GM23338 (cell line): Measurements from ENCODE around the gene NR5A2. TPM values are rescaled to one million over a fixed set of nuclear protein-coding genes. Genes with fewer than 3 reads are reported as not detected.

ENCODE experiments used
- ATAC-seq: fragments of 200-7000 bp; cut with Tn5 transposase; 3 replicates; pipeline ENCODE4 v1.9.1; 2020
- DNase-seq: peaks from one replicate; pipeline ENCODE4 v3.0.0-alpha.2; 2015; ENCODE audit warnings: low spot score
- H2AFZ ChIP-seq: fragments of 200-600 bp; sonication (generic); 2 replicates; pipeline ENCODE4 v1.8.0; 2016; ENCODE audit warnings: antibody characterized with exemption, mild to moderate bottlenecking, moderate library complexity
- H3F3A ChIP-seq: fragments of 200-600 bp; sonication (generic); replicated peaks from 2 replicates; pipeline ENCODE4 v1.8.0; 2017; ENCODE audit warnings: antibody characterized with exemption, mixed run types, low read depth
- H3K27ac ChIP-seq: fragments of 200-600 bp; sonication (generic); 2 replicates; pipeline ENCODE4 v1.6.1; 2016; ENCODE audit warnings: low read depth
- H3K27me3 ChIP-seq: fragments of 200-600 bp; sonication (generic); 2 replicates; pipeline ENCODE4 v1.8.0; 2016; ENCODE audit warnings: mild to moderate bottlenecking, mixed run types, moderate library complexity; ENCODE audit not compliant: insufficient read depth
- H3K36me3 ChIP-seq: fragments of 200-600 bp; sonication (generic); 2 replicates; pipeline ENCODE4 v1.8.0; 2016; ENCODE audit warnings: mild to moderate bottlenecking; ENCODE audit not compliant: insufficient read depth
- H3K4me1 ChIP-seq: fragments of 200-600 bp; sonication (generic); 2 replicates; pipeline ENCODE4 v1.8.0; 2016; ENCODE audit warnings: mild to moderate bottlenecking, moderate library complexity; ENCODE audit not compliant: insufficient read depth
- H3K4me2 ChIP-seq: fragments of 200-600 bp; sonication (generic); 2 replicates; pipeline ENCODE4 v1.7.1; 2017; ENCODE audit warnings: mixed run types
- H3K4me3 ChIP-seq: fragments of 200-600 bp; sonication (generic); 2 replicates; pipeline ENCODE4 v1.6.1; 2016; ENCODE audit warnings: mixed run types
- H3K79me2 ChIP-seq: fragments of 200-600 bp; sonication (generic); replicated peaks from 2 replicates; pipeline ENCODE4 v1.8.0; 2017; ENCODE audit warnings: mild to moderate bottlenecking; ENCODE audit not compliant: insufficient read depth
- H3K9me2 ChIP-seq: fragments of 200-600 bp; sonication (generic); 2 replicates; pipeline ENCODE4 v1.8.0; 2017; ENCODE audit not compliant: insufficient read depth
- H4K20me1 ChIP-seq: fragments of 200-600 bp; sonication (generic); replicated peaks from 2 replicates; pipeline ENCODE4 v1.8.0; 2017; ENCODE audit warnings: mild to moderate bottlenecking; ENCODE audit not compliant: insufficient read depth
- H3K27ac Mint-ChIP-seq: 2 replicates; pipeline ENCODE4 v1.8.0; 2020; ENCODE audit warnings: inconsistent platforms, mild to moderate bottlenecking, moderate library complexity, mixed read lengths
- H3K27me3 Mint-ChIP-seq: 3 replicates; pipeline ENCODE4 v1.8.0; 2022; ENCODE audit warnings: low read depth, mild to moderate bottlenecking, moderate library complexity, mixed read lengths, inconsistent platforms; ENCODE audit not compliant: insufficient read depth, poor library complexity
- H3K36me3 Mint-ChIP-seq: 3 replicates; pipeline ENCODE4 v1.8.0; 2021; ENCODE audit warnings: low read depth, mild to moderate bottlenecking, inconsistent platforms, moderate library complexity, mixed read lengths
- H3K4me1 Mint-ChIP-seq: 3 replicates; pipeline ENCODE4 v1.8.0; 2020; ENCODE audit warnings: mild to moderate bottlenecking, inconsistent platforms, mixed read lengths
- H3K4me3 Mint-ChIP-seq: 3 replicates; pipeline ENCODE4 v1.8.0; 2021; ENCODE audit warnings: moderate library complexity, mild to moderate bottlenecking, inconsistent platforms, mixed read lengths
- H3K9me3 Mint-ChIP-seq: 3 replicates; pipeline ENCODE4 v1.8.0; 2020; ENCODE audit warnings: moderate library complexity, mild to moderate bottlenecking, inconsistent platforms, mixed read lengths
- CREB1 ChIP-seq: fragments of 250-450 bp; sonication (Bioruptor Pico); IDR thresholded peaks from 2 replicates; pipeline ENCODE4 v1.5.0; 2020; ENCODE audit warnings: low read depth, mild to moderate bottlenecking, moderate library complexity
- CTCF ChIP-seq, 2 experiments: fragments of 200-600 bp in 1 of 2; sonication (generic) in 1 of 2; conservative IDR thresholded peaks; 2 replicates each; pipeline versions ENCODE4 v1.5.1 to v1.6.1; 2016 to 2017; ENCODE audit warnings: antibody characterized with exemption in 2 of 2, low read depth in 2 of 2, mild to moderate bottlenecking in 2 of 2, moderate library complexity in 1 of 2
- EZH2 ChIP-seq: fragments of 200-600 bp; sonication (generic); IDR thresholded peaks from one replicate; pipeline ENCODE4 v1.8.0; 2017; ENCODE audit warnings: antibody characterized with exemption, mild to moderate bottlenecking, low read depth; ENCODE audit not compliant: unreplicated experiment
- EZH2phosphoT487 ChIP-seq: fragments of 200-600 bp; sonication (generic); IDR thresholded peaks from one replicate; pipeline ENCODE4 v1.8.1; 2018; ENCODE audit warnings: antibody characterized with exemption; ENCODE audit not compliant: unreplicated experiment
- JUNB ChIP-seq: IDR thresholded peaks from one replicate; pipeline ENCODE4 v1.6.1; 2016; ENCODE audit warnings: antibody characterized with exemption; ENCODE audit not compliant: unreplicated experiment
- NANOG ChIP-seq: IDR thresholded peaks from 2 replicates; pipeline ENCODE4 v1.6.1; 2016; ENCODE audit warnings: antibody characterized with exemption, borderline replicate concordance
- POLR2AphosphoS5 ChIP-seq: IDR thresholded peaks from 2 replicates; pipeline ENCODE4 v1.6.1; 2016; ENCODE audit warnings: antibody characterized with exemption, low read depth
- STAT1 ChIP-seq: IDR thresholded peaks from one replicate; pipeline ENCODE4 v1.6.1; 2016; ENCODE audit warnings: antibody characterized with exemption; ENCODE audit not compliant: unreplicated experiment
- ZNF114 ChIP-seq: fragments of 250-450 bp; sonication (Bioruptor Pico); IDR thresholded peaks from 2 replicates; pipeline ENCODE4 v1.5.0; 2020; ENCODE audit warnings: mild to moderate bottlenecking, moderate library complexity
- ZNF331 ChIP-seq: fragments of 250-450 bp; sonication (Bioruptor Pico); IDR thresholded peaks from 2 replicates; pipeline ENCODE4 v1.5.0; 2020; ENCODE audit warnings: low read depth, mild to moderate bottlenecking, moderate library complexity
- polyA plus RNA-seq: library from polyadenylated mRNA; unstranded; fragments of >200 nt; fragmentation: Nextera tagmentation; extraction: Ambion mirVana; gene quantifications from 2 replicates; pipeline ENCODE4 v1.2.1, GENCODE V29; 2016
- total RNA-seq: library from RNA; depleted of rRNA; stranded (reverse); fragments of >200 nt; shearing (Covaris generic); gene quantifications from 2 replicates; pipeline ENCODE4 v1.2.3, GENCODE V29; 2014
- TF ChIP-seq, protein P1 (sequence below): IDR thresholded peaks from one replicate; pipeline ENCODE4 v1.6.1; 2018; ENCODE audit warnings: antibody characterized with exemption; ENCODE audit not compliant: unreplicated experiment
- TF ChIP-seq, protein P2 (sequence below): fragments of 250-450 bp; sonication (Bioruptor Pico); IDR thresholded peaks from 2 replicates; pipeline ENCODE4 v1.5.0; 2020; ENCODE audit warnings: mild to moderate bottlenecking, moderate library complexity

NR5A2 gene
- total and polyA plus RNA-seq, 2 experiments from 2014 or later = 4.4 to 13.1 TPM

- no peak for TF ChIP-seq CTCF (conservative IDR thresholded peaks at IDR 0.05; ENCODE audit: low read depth in 2 of 2)
Measured at GRCh38 chr1:200166411-200166810, 138.9 kb downstream of the NR5A2 start (continued).

GRCh38 chr1:200168926-200169325 lies 141.4 kb downstream of the NR5A2 start:
- H3K4me2 ChIP-seq = no peak overlapping the region
- peaks cover 11% of the 10 kb centered on the region; the same call in 1 of the 2 replicates for H3K4me1 ChIP-seq
- DNase-seq (no peak), ATAC-seq (no peak)
- Mint-ChIP-seq H3K27me3 (no peaks in the 10 kb centered on the region), H3K4me1 (peaks cover 8% of the 10 kb centered on the region), H3K9me3 (no peaks in the 10 kb centered on the region), H3K27ac (no peak overlapping the region), H3K36me3 (no peaks in the 10 kb centered on the region), H3K4me3 (no peak overlapping the region)
- 0 out of 2 replicates have a peak, but pooled peaks cover 2% of the 10 kb centered on the region for H4K20me1 ChIP-seq
- no peaks in the 10 kb centered on the region for H3K36me3 ChIP-seq
- H3F3A ChIP-seq = no peaks in the 10 kb centered on the region
- no peak overlapping the region for H3K27ac ChIP-seq
- H3K4me3 ChIP-seq = no peak overlapping the region
- H3K9me2 ChIP-seq = no peaks in the 10 kb centered on the region
- no peaks in the 10 kb centered on the region for H3K79me2 ChIP-seq
- no peaks in the 10 kb centered on the region for H3K27me3 ChIP-seq
- no peak overlapping the region for H2AFZ ChIP-seq
- TF ChIP-seq STAT1 = no peak
- TF ChIP-seq EZH2phosphoT487 = no peak
- no peak for TF ChIP-seq ZNF331
- TF ChIP-seq, protein P1, sequence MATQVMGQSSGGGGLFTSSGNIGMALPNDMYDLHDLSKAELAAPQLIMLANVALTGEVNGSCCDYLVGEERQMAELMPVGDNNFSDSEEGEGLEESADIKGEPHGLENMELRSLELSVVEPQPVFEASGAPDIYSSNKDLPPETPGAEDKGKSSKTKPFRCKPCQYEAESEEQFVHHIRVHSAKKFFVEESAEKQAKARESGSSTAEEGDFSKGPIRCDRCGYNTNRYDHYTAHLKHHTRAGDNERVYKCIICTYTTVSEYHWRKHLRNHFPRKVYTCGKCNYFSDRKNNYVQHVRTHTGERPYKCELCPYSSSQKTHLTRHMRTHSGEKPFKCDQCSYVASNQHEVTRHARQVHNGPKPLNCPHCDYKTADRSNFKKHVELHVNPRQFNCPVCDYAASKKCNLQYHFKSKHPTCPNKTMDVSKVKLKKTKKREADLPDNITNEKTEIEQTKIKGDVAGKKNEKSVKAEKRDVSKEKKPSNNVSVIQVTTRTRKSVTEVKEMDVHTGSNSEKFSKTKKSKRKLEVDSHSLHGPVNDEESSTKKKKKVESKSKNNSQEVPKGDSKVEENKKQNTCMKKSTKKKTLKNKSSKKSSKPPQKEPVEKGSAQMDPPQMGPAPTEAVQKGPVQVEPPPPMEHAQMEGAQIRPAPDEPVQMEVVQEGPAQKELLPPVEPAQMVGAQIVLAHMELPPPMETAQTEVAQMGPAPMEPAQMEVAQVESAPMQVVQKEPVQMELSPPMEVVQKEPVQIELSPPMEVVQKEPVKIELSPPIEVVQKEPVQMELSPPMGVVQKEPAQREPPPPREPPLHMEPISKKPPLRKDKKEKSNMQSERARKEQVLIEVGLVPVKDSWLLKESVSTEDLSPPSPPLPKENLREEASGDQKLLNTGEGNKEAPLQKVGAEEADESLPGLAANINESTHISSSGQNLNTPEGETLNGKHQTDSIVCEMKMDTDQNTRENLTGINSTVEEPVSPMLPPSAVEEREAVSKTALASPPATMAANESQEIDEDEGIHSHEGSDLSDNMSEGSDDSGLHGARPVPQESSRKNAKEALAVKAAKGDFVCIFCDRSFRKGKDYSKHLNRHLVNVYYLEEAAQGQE = no peak
- TF ChIP-seq, protein P2, sequence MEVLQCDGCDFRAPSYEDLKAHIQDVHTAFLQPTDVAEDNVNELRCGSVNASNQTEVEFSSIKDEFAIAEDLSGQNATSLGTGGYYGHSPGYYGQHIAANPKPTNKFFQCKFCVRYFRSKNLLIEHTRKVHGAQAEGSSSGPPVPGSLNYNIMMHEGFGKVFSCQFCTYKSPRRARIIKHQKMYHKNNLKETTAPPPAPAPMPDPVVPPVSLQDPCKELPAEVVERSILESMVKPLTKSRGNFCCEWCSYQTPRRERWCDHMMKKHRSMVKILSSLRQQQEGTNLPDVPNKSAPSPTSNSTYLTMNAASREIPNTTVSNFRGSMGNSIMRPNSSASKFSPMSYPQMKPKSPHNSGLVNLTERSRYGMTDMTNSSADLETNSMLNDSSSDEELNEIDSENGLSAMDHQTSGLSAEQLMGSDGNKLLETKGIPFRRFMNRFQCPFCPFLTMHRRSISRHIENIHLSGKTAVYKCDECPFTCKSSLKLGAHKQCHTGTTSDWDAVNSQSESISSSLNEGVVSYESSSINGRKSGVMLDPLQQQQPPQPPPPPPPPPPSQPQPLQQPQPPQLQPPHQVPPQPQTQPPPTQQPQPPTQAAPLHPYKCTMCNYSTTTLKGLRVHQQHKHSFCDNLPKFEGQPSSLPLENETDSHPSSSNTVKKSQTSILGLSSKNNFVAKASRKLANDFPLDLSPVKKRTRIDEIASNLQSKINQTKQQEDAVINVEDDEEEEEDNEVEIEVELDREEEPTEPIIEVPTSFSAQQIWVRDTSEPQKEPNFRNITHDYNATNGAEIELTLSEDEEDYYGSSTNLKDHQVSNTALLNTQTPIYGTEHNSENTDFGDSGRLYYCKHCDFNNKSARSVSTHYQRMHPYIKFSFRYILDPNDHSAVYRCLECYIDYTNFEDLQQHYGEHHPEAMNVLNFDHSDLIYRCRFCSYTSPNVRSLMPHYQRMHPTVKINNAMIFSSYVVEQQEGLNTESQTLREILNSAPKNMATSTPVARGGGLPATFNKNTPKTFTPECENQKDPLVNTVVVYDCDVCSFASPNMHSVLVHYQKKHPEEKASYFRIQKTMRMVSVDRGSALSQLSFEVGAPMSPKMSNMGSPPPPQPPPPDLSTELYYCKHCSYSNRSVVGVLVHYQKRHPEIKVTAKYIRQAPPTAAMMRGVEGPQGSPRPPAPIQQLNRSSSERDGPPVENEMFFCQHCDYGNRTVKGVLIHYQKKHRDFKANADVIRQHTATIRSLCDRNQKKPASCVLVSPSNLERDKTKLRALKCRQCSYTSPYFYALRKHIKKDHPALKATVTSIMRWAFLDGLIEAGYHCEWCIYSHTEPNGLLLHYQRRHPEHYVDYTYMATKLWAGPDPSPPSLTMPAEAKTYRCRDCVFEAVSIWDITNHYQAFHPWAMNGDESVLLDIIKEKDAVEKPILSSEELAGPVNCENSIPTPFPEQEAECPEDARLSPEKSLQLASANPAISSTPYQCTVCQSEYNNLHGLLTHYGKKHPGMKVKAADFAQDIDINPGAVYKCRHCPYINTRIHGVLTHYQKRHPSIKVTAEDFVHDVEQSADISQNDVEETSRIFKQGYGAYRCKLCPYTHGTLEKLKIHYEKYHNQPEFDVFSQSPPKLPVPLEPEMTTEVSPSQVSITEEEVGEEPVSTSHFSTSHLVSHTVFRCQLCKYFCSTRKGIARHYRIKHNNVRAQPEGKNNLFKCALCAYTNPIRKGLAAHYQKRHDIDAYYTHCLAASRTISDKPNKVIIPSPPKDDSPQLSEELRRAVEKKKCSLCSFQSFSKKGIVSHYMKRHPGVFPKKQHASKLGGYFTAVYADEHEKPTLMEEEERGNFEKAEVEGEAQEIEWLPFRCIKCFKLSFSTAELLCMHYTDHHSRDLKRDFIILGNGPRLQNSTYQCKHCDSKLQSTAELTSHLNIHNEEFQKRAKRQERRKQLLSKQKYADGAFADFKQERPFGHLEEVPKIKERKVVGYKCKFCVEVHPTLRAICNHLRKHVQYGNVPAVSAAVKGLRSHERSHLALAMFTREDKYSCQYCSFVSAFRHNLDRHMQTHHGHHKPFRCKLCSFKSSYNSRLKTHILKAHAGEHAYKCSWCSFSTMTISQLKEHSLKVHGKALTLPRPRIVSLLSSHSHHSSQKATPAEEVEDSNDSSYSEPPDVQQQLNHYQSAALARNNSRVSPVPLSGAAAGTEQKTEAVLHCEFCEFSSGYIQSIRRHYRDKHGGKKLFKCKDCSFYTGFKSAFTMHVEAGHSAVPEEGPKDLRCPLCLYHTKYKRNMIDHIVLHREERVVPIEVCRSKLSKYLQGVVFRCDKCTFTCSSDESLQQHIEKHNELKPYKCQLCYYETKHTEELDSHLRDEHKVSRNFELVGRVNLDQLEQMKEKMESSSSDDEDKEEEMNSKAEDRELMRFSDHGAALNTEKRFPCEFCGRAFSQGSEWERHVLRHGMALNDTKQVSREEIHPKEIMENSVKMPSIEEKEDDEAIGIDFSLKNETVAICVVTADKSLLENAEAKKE (CRISPR knock-in tag) = no peak
- no peak for TF ChIP-seq ZNF114
- no peak for TF ChIP-seq EZH2
- no peak for TF ChIP-seq CTCF (conservative IDR thresholded peaks at IDR 0.05; ENCODE audit: low read depth in 2 of 2)
- no peak for TF ChIP-seq JUNB
- no peak for TF ChIP-seq CREB1 (CRISPR knock-in tag)
- no peak for TF ChIP-seq POLR2AphosphoS5
- TF ChIP-seq NANOG = no peak
